Stimulated activated CD8-positive, alpha-beta memory T cell treated with anti-CD3 and anti-CD28 coated beads, Interleukin-4, amount 100 ng/mL, for 24 hours (primary cell): ENCODE measurements around the gene FAM118B.
"Not testable (repeated sequence)": the region's sequence is repeated elsewhere in the genome, so short reads cannot be mapped to it uniquely, and the experiment has no call there.

ENCODE experiments used
- DNase-seq: peaks from one replicate; pipeline ENCODE4 v3.0.0-alpha.2; 2020; ENCODE audit warnings: low read depth

Gene FAM118B

GRCh38 chr11:126217491-126217890 is 5.9 kb downstream of the FAM118B start:
- no peak for DNase-seq

DNA sequence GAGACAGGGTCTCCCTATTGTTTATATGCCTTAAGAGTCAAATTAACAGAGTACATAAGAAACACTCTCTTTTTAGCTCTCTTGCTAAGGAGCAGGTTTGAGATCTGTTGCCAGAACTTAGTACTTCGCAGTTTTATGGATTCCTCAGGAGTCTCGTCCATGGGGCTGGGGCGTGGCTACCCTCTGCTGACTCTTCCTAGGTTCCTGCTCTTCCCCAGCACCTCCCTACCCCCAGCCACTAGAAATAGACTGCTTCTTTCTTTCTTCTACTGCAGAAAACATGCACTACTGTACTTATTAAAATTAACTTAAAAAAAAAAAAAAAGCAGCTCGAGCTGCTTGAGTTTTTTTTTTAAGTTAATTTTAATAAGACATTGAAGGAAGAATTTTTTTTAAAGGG is 8.0 kb downstream of the FAM118B start:
- DNase-seq = no peak

GRCh38 chr11:126224647-126225294 is 13.2 kb downstream of the FAM118B start:
- DNase-seq = no peak

- DNase-seq = no peak
Observed at GRCh38 chr11:126225295-126225665, 13.7 kb downstream of the FAM118B start.

- DNase-seq = no peak
Observed at GRCh38 chr11:126226334-126227084, 14.9 kb downstream of the FAM118B start.

DNA sequence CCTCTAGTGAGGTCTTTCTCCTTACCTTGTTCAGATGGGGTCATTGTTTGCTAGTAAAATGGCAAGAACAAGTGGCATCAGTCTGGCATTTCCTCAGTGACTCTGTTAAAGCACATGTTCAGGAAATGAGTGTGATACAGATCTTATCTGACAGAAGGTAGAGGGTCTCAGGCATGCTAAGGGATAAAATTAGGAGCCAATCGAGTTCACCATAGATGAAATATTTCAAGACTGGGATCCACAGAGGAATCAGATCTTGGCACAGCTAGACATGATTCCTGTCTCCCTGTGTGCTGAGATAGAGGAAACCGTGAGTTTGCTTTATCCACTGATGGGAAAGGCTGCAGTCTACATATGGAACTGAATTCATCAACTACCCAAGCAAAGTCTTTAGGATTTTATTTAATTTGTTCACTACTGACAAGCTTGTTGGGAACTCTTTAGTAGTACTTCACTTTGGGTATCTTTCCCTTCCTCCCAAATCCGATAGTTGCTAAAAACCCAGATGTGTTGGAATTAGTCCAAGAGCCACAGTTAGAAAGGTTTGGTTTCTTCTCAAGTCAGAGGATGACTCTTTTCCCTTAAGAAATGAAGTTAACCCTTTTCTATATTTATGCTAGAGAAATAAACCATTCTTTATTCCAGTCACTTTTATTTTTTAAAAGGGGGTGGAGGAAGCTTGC is 18.4 kb downstream of the FAM118B start:
- no peak for DNase-seq

- no peak for DNase-seq
Observed at GRCh38 chr11:126231725-126232459, 20.3 kb downstream of the FAM118B start.

GRCh38 chr11:126232683-126233082 is 21.1 kb downstream of the FAM118B start:
- DNase-seq = no peak

GRCh38 chr11:126233391-126233790 is 21.8 kb downstream of the FAM118B start:
- no peak for DNase-seq

- no peak for DNase-seq
Observed at GRCh38 chr11:126246636-126247035, 35.1 kb downstream of the FAM118B start.

DNA sequence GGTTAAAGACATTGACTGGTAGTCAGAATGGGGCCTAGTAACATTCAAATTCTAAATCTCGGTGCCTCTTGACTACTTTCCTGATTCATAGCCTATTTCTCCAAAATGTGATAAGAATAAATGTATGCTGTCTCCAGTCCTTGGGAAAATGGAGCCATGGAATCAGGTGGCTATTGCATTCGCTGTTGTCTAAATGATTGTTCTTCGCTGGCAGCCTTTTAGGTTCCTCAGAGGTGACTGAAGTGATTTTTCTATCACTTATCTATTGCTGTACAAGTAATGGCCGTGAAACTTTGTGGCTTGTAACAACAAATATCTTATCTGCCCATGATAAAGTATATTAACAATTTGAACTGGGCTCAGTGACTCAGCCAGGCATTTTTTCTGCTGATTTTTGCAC is 41.7 kb downstream of the FAM118B start:
- no peak for DNase-seq

DNA sequence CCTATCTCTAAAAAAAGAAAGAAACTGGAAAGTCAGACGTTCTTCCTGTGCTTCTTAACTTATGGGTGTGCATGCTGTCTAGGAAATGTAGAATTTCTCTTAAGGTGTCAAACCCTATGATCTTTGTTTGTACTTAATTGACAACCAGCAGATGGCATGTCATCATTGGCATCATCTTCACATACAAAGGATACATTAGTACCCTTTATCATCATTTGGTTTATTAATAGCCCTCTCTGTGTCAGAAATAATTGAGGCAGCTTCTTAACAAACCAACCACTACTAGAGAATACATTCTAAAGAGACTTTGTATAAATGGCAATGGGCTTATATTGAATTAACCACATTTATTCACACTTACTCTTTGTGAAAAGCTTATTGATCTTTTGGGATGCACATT is 43.2 kb downstream of the FAM118B start:
- DNase-seq = no peak

DNA sequence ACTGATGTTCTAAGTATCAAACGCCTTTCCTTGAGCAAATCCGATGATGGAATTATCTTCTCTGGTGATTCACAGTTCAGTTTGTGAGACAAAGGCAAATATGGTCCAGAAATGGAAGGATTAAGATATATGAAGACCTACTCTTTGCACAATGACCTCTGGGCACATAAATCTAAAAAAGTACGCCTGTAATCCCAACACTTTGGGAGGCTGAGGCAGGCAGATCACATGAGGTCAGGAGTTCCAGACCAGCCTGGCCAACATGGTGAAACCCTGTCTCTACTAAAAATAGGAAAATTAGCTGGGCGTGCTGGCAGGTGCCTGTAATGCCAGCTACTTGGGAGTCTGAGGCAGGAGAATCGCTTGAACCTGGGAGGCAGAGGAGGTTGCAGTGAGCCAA is 43.9 kb downstream of the FAM118B start:
- not testable (repeated sequence) for DNase-seq

- DNase-seq = no peak
Observed at GRCh38 chr11:126256216-126256615, 44.6 kb downstream of the FAM118B start.

GRCh38 chr11:126257144-126257543 is 45.6 kb downstream of the FAM118B start:
- DNase-seq = no peak

DNA sequence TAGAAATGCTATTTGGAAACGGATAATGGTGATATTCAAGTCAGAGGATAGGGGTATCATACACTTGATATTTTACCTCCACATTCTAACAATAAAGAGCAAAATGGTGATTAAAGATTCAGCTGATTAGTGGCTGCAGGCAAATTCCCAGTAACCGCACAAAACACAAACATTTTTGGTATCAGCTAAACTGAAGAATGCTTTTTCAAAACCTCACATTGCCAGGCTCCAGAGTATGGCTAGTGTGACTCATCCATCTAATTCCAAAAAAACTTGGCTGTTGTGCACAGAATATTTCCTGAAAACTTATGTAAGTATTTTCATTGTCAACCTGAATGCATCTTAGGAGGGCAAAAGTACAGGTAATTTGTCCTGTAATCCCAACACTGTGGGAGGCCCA is 46.2 kb downstream of the FAM118B start:
- no peak for DNase-seq

DNA sequence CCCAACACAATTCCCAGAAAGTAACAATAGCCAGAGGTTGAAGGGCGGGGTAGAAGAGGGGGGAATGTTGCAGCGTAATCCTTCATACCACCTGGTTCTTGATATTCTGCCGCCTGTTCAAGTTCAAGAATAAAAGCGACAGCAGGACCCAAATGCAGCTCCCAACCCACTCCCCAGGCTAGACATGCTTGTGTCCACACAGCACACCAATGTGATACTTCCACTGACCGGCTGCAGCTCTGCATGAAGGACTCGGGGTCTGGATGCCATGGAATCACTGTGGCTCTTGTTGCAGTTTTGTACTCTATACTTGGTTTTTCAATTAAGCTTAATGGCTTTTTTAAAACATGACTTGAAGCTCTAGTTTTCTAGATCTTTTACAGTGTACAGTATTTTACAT is 50.6 kb downstream of the FAM118B start:
- DNase-seq = no peak

DNA sequence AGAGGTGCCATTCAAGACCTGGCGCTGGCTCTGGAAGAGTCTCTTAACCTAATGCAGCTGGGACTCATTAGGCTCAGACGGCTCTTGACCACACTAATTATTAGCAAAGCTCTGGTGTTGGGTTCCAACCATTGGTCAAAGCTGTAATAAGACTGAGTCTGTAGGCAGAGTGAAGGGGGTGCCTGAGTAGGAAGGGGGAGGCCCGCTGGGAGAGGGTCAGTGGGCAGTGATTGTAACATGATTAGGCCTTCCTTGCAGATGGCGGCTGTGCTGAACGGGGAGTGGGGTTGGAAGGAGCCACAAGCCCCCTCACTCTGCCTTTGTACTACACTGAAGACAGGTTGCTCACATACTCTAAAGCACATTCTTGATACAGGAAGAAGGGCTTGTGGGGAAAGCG is 51.9 kb downstream of the FAM118B start:
- no peak for DNase-seq

DNA sequence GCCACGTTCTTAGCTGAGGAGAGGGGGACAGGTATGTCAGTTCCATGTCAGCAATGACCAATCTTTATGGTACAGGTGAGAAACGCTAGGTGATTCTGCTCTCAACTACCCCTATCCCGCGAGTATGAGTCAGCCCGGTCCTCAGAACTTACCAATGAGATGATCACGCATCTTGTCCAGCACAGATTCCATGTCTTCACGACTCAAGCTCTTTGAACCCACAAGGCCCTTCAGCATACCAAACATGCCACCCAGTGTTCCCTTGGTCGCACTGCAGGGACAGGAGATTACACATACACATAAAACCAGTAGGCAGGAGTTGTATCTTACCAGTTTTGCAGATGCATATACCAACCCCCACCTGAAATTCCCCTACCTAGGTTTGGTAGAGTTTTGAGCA is 54.2 kb downstream of the FAM118B start:
- DNase-seq = no peak

GRCh38 chr11:126267650-126268049 is 56.1 kb downstream of the FAM118B start:
- DNase-seq = no peak

DNA sequence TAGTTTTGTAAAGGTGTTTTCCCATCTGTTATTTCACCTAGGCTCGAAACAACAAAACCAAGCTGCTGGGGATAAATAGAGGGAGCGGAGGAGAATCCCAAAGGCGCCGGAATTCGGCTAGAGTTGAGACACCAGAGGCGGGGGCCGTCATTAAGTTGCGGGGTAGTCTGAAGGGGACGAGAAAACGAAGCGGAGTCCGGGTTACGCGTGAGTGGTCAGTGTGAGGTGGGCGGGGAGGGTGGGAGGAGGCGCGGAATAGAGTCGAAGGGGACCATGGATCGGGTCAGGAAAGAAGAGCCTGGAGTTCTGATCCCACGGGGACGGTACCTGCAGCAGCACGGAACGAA is 56.8 kb downstream of the FAM118B start:
- DNase-seq = no peak

DNA sequence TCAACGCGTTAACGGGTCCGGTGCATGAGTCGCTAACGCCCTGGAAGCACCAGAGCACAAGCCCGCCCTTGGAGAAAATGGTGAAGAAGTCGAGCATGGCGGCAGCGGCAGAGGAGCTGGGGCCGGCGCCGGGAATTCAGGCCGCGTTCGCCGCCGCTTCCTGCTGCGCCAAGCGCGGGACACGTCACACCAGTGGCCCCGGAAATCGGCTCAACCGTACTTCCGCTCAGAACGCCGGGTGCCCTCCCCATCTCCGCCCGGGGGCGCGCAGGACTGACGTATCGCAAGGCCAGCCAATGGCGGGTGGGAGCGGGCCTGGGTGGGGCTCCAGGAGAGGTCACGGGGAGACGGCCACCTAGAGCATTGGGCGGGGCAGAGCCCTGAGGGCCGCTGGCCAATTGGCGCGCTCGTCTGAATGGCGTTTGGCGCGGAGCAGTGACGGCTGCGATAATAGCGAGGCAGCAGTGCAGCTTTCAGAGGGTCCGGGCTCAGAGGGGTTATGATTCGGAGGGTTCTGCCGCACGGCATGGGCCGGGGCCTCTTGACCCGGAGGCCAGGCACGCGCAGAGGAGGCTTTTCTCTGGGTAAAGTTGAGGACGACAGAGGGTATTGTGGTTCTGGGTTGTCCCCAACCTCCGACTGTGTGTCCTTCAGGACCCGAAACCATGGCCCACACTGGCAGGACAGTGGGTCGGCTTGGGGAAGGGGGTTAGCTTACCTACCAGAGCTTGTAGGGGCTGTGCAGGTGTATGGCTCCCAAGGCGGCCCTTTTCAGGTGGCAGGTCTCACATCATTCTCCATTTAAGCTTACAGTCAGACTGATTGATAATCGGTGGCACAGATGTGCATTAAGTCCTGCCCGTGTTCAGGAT is 57.4 kb downstream of the FAM118B start, which contains the start of the genes FOXRED1 and SRPRA:
Gene FOXRED1, plus strand, starts transcription at position 447 of the 872 bp plus-strand sequence. Its CDS starts 53 bp downstream, at position 500.
Gene SRPRA, minus strand, starts transcription at position 188 of the 872 bp plus-strand sequence. Its CDS starts 91 bp downstream, at position 97.
- DNase-seq = peak; percentile 100
